NCI-H510A (cell line): ENCODE data around the gene FCN2.

Source experiments
- DNase-seq: peaks from one replicate; lab custom pipeline; 2025; lab: John Stamatoyannopoulos, UW

Gene FCN2

GRCh38 chr9:134912126-134912840 lies 31.7 kb downstream of the FCN2 start:
- DNase-seq: no peak

- DNase-seq: no peak
These were observed 32.6 kb downstream of the FCN2 start for GRCh38 chr9:134913041-134913712.

GRCh38 chr9:134913713-134914500 lies 33.3 kb downstream of the FCN2 start:
- no peak for DNase-seq

GRCh38 chr9:134914501-134914834 lies 33.9 kb downstream of the FCN2 start:
- DNase-seq: no peak

- DNase-seq: no peak
These were observed 34.7 kb downstream of the FCN2 start for GRCh38 chr9:134915046-134915985.

- no peak for DNase-seq
These were observed 35.6 kb downstream of the FCN2 start for GRCh38 chr9:134916161-134916665.

DNA sequence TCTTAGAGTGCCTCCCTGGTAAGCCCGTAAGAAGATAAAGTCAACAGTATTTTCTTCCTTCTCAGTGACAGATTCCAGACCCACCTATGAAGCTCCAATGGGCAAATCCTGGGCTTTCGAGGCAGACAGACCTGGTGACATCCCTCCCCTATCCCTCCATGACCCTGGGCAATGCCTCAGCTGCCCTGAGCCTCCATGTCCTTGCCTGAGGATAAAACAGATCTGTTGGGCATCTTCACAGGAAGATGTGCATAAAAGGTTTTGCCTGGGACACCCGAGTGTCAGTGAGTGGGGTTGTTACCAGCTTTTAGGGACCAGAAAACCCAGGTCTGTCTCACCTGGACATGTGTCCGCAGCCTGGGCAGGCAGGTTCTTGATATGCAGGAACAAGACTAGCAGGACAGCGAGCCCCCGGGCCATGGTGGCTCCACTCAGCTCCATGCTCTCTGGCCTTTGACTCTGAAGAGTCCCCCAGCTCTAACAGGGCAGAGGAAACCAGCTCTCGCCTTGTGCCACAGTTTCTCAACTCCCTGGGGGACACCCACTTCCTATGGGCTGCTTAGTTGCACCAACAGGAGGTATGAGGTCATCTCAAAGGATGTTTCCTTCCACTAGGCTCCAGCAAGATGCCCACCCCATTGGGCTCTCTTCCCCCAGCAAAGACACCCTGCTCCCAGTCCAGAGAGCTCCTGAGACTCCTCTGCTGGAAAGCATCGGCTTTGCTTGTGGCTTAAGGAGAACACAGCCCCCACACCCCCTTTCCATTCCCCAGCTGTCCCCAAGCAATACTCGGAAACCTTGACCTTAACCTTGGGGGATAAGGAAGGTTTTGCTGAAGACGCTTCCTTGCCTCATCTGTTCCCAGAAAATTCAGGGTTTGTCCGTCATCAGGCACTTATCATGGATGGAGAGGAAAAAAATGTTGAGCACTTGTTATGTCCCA lies 37.1 kb downstream of the FCN2 start, which contains the start of gene FCN1:
TSS of gene FCN1 (minus strand) at position 482 of the 943 bp plus-strand sequence. CDS start at position 441, 41 bp downstream.
- DNase-seq: no peak

DNA sequence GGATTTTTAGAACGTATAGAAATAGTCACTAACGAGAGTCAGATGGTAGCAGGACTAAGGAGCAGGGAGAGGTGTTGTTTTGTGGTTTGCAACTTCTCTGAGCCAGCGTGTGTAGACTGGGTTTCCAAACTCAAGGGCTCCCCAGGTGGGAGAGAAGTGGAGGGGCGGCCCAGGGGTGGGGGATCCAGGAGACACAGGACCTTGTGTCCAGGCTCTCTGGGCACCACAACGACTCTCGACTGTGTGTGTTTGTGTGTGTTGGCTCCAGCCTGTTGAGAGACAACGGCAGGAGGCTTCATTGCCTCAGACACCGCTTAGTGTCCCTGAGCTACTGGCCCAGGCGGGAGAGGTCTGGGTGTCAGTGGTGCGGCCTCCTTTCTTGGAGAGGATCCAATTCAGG lies 38.0 kb downstream of the FCN2 start:
- DNase-seq: no peak

GRCh38 chr9:134919303-134919702 lies 38.7 kb downstream of the FCN2 start:
- DNase-seq: no peak

DNA sequence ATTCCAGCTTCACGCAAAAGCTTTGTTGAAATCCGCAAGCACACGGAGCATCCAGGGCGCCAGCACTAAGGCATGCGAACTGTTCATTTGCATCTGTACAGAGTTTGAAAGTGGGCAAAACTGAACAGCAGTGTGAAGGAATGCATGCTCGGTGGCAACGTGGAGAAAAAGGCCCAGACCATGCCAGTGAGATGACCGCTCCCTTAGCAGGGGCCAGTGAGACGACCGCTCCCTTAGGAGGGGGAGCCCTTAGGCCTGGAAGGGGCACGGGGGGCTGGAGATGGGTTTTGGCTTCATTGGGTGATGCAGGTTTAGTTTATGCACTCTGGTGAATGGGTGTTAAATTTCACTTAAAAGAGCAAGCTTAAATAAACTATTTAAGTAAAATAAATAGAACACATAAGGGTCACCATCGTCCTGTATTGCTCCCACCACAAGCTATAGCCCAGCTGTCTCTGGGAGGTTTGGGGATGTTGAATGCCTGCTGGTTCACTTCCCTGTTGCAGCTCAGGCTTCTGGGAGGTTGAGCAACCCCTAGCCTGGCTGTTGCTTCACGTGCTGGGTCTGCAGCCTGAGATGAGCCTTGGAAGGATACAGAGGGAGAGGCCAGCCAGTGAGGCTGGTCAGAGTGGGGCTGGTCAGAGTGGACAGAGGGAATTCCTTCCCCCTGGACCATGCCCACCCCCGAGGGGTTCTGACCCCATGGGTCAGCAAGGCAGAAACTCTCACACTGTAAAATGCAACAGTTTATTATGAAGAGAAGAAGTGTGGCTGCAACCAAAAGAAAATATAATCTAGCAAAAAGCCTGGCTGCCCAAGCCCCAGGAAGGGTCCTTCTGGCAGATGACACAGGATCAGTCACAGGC lies 41.7 kb downstream of the FCN2 start:
- DNase-seq: no peak

DNA sequence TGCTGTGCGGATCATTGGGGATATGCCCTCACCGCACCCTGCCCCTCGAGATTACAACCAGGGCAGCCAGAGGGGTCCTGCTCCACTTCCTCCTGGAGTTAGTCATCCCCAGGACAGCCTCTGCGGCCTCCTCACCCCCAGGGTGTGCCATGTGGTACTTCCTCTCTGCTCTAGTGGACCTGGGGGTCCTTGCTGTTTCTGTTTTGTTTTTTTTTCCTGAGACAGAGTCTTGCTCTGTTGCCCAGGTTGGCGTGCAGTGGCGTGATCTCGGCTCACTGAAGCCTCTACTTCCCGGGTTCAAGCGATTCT lies 42.3 kb downstream of the FCN2 start:
- DNase-seq: no peak

- no peak for DNase-seq
These were observed 42.9 kb downstream of the FCN2 start for GRCh38 chr9:134923466-134923865.

DNA sequence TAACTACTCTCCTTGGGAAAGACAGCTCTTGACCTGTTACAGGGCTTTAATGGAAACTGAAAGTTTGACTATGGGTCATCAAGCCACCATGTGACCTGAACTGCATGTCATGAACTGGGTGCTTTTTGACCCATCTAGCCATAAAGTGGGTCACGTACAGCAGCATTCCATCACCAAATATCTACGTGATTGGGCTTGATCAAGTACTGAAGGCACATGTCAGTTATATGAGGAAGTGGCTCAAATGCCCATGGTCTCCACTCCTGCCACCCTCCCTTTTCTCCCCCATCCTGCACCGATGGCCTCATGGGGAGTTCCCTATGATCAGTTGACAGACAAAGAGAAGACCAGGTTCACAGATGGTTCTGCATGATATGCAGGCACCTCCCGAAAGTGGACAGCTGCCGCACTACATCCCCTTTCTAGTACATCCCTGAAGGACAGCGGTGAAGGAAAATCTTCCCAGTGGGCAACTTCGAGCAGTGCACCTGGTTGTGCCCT lies 44.5 kb downstream of the FCN2 start:
- DNase-seq: no peak

GRCh38 chr9:134928436-134929192 lies 48.0 kb downstream of the FCN2 start:
- no peak for DNase-seq

- no peak for DNase-seq
These were observed 48.9 kb downstream of the FCN2 start for GRCh38 chr9:134929193-134930158.

DNA sequence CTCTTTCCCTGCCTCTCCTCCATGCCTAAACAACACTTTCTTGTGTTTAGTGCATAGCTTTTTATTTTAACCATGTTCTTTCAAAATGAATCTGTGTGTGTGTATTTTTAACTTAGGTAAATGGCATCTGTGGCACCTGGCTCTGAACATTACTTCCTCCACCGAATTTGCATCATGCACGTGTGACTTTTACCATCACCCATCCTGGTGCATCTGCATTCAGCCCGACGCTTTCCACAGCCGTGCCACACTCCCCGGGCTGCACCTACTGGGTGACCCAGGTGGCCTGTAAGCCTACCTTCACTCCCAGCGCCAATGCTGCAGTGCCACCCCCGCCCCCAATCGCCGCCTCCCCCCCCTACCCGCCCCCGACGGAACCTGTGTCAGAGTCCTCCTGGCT lies 49.8 kb downstream of the FCN2 start:
- no peak for DNase-seq

- no peak for DNase-seq
These were observed 51.6 kb downstream of the FCN2 start for GRCh38 chr9:134932171-134932570.

DNA sequence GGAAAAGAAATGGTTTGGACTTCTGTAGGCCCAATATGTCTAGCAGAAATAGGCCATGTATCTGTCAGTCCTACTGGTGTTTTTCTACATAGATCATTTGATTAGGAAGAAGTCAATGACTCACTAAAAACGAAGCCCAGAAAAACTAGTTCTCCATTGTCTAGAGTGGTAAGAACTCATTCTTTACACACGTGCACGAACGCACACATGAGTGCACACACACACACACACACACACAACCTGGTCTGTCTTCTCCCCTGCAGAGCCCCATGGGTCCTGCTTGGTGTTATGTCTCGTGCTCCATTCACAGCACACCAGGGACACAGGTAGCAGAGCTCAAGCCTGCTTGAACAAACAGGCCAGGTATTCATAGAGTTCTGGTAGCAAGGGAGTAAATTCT lies 52.0 kb downstream of the FCN2 start:
- no peak for DNase-seq
